Measurements from ENCODE around the gene PLCL1.

Gene PLCL1

GRCh38 chr2:197869041-197869440 is 64.6 kb downstream of the PLCL1 start:
- Histone ChIP-seq H3K9me3 (ENCODE audit: control insufficient read depth, low read length) (no peaks in the 10 kb centered on the region), H3K27me3 (ENCODE audit: control insufficient read depth, insufficient read depth, low read length, poor library complexity, severe bottlenecking) (no peaks in the 10 kb centered on the region)

GRCh38 chr2:197869501-197870111 is 65.2 kb downstream of the PLCL1 start:
- no peak overlapping the region for H3K27ac ChIP-seq (ENCODE audit: insufficient read depth, low read depth, low read length, poor library complexity, severe bottlenecking)
- WGBS, 2 experiments, result 91 to 93% methylated on average over 7 to 8 of the region's 8 CpGs
- no peaks in the 10 kb centered on the region for H3K9me3 ChIP-seq (ENCODE audit: control insufficient read depth, low read length)

More at GRCh38 chr2:197869041-197869440, 64.6 kb downstream of the PLCL1 start:
- Histone ChIP-seq H3K36me3 (ENCODE audit: control insufficient read depth, insufficient read depth, low read length) (no peaks in the 10 kb centered on the region), H3K4me3 (ENCODE audit: insufficient read depth, low read depth, low read length) (no peak overlapping the region), H3K27ac (ENCODE audit: insufficient read depth, low read depth, low read length, poor library complexity, severe bottlenecking) (no peak overlapping the region), H3K4me1 (ENCODE audit: control insufficient read depth, insufficient read depth, low read length) (peaks cover 11% of the 10 kb centered on the region)
- 86 to 100% methylated on average over 1 of the region's 2 CpGs for WGBS, 2 experiments

GRCh38 chr2:197870137-197870536 is 65.7 kb downstream of the PLCL1 start:
- 85 to 88% methylated on average over 2 of the region's 2 CpGs for WGBS, 2 experiments
- H3K27ac ChIP-seq (ENCODE audit: insufficient read depth, low read depth, low read length, poor library complexity, severe bottlenecking), result no peak overlapping the region
- H3K4me1 ChIP-seq (ENCODE audit: control insufficient read depth, insufficient read depth, low read length), result peaks cover 11% of the 10 kb centered on the region
- no peak overlapping the region for H3K4me3 ChIP-seq (ENCODE audit: insufficient read depth, low read depth, low read length)
- H3K9me3 ChIP-seq (ENCODE audit: control insufficient read depth, low read length), result no peaks in the 10 kb centered on the region
- H3K36me3 ChIP-seq (ENCODE audit: control insufficient read depth, insufficient read depth, low read length), result no peaks in the 10 kb centered on the region
- H3K27me3 ChIP-seq (ENCODE audit: control insufficient read depth, insufficient read depth, low read length, poor library complexity, severe bottlenecking), result no peaks in the 10 kb centered on the region

More at GRCh38 chr2:197869501-197870111, 65.2 kb downstream of the PLCL1 start:
- Histone ChIP-seq H3K27me3 (ENCODE audit: control insufficient read depth, insufficient read depth, low read length, poor library complexity, severe bottlenecking) (no peaks in the 10 kb centered on the region), H3K4me3 (ENCODE audit: insufficient read depth, low read depth, low read length) (no peak overlapping the region), H3K36me3 (ENCODE audit: control insufficient read depth, insufficient read depth, low read length) (no peaks in the 10 kb centered on the region), H3K4me1 (ENCODE audit: control insufficient read depth, insufficient read depth, low read length) (peaks cover 11% of the 10 kb centered on the region)

- H3K4me3 ChIP-seq (ENCODE audit: insufficient read depth, low read depth, low read length), result no peak overlapping the region
- 83 to 85% methylated on average over 3 of the region's 3 CpGs for WGBS, 2 experiments
Observed at GRCh38 chr2:197871780-197872456, 67.5 kb downstream of the PLCL1 start.

GRCh38 chr2:197873293-197873701 is 68.9 kb downstream of the PLCL1 start:
- Histone ChIP-seq H3K4me3 (ENCODE audit: insufficient read depth, low read depth, low read length) (no peak overlapping the region), H3K27ac (ENCODE audit: insufficient read depth, low read depth, low read length, poor library complexity, severe bottlenecking) (no peak overlapping the region), H3K36me3 (ENCODE audit: control insufficient read depth, insufficient read depth, low read length) (no peaks in the 10 kb centered on the region), H3K9me3 (ENCODE audit: control insufficient read depth, low read length) (no peaks in the 10 kb centered on the region), H3K27me3 (ENCODE audit: control insufficient read depth, insufficient read depth, low read length, poor library complexity, severe bottlenecking) (no peaks in the 10 kb centered on the region), H3K4me1 (ENCODE audit: control insufficient read depth, insufficient read depth, low read length) (peaks cover 11% of the 10 kb centered on the region)
- WGBS, 2 experiments, result 25 to 40% methylated on average over 4 of the region's 4 CpGs

More at GRCh38 chr2:197871780-197872456, 67.5 kb downstream of the PLCL1 start:
- H3K27me3 ChIP-seq (ENCODE audit: control insufficient read depth, insufficient read depth, low read length, poor library complexity, severe bottlenecking), result no peaks in the 10 kb centered on the region
- H3K27ac ChIP-seq (ENCODE audit: insufficient read depth, low read depth, low read length, poor library complexity, severe bottlenecking), result no peak overlapping the region
- H3K36me3 ChIP-seq (ENCODE audit: control insufficient read depth, insufficient read depth, low read length), result no peaks in the 10 kb centered on the region
- no peaks in the 10 kb centered on the region for H3K9me3 ChIP-seq (ENCODE audit: control insufficient read depth, low read length)
- peaks cover 11% of the 10 kb centered on the region for H3K4me1 ChIP-seq (ENCODE audit: control insufficient read depth, insufficient read depth, low read length)

- no peaks in the 10 kb centered on the region for H3K9me3 ChIP-seq (ENCODE audit: control insufficient read depth, low read length)
- no peak overlapping the region for H3K4me3 ChIP-seq (ENCODE audit: insufficient read depth, low read depth, low read length)
- WGBS, 2 experiments, result no CpG with 5 or more reads among the region's 1 CpG
- no peaks in the 10 kb centered on the region for H3K36me3 ChIP-seq (ENCODE audit: control insufficient read depth, insufficient read depth, low read length)
- no peak overlapping the region for H3K27ac ChIP-seq (ENCODE audit: insufficient read depth, low read depth, low read length, poor library complexity, severe bottlenecking)
- no peaks in the 10 kb centered on the region for H3K27me3 ChIP-seq (ENCODE audit: control insufficient read depth, insufficient read depth, low read length, poor library complexity, severe bottlenecking)
- peaks cover 11% of the 10 kb centered on the region for H3K4me1 ChIP-seq (ENCODE audit: control insufficient read depth, insufficient read depth, low read length)
Observed at GRCh38 chr2:197875763-197876162, 71.4 kb downstream of the PLCL1 start.

GRCh38 chr2:197876524-197876923 is 72.1 kb downstream of the PLCL1 start:
- Histone ChIP-seq H3K9me3 (ENCODE audit: control insufficient read depth, low read length) (no peaks in the 10 kb centered on the region), H3K4me1 (ENCODE audit: control insufficient read depth, insufficient read depth, low read length) (peaks cover 11% of the 10 kb centered on the region), H3K36me3 (ENCODE audit: control insufficient read depth, insufficient read depth, low read length) (no peaks in the 10 kb centered on the region), H3K4me3 (ENCODE audit: insufficient read depth, low read depth, low read length) (no peak overlapping the region), H3K27ac (ENCODE audit: insufficient read depth, low read depth, low read length, poor library complexity, severe bottlenecking) (no peak overlapping the region), H3K27me3 (ENCODE audit: control insufficient read depth, insufficient read depth, low read length, poor library complexity, severe bottlenecking) (no peaks in the 10 kb centered on the region)
- 90 to 93% methylated on average over 1 of the region's 1 CpG for WGBS, 2 experiments

- no peaks in the 10 kb centered on the region for H3K27me3 ChIP-seq (ENCODE audit: control insufficient read depth, insufficient read depth, low read length, poor library complexity, severe bottlenecking)
- H3K27ac ChIP-seq (ENCODE audit: insufficient read depth, low read depth, low read length, poor library complexity, severe bottlenecking), result no peak overlapping the region
- no peak overlapping the region for H3K4me3 ChIP-seq (ENCODE audit: insufficient read depth, low read depth, low read length)
- no peaks in the 10 kb centered on the region for H3K36me3 ChIP-seq (ENCODE audit: control insufficient read depth, insufficient read depth, low read length)
- peaks cover 7% of the 10 kb centered on the region for H3K4me1 ChIP-seq (ENCODE audit: control insufficient read depth, insufficient read depth, low read length)
- 100% methylated on average over 1 of the region's 1 CpG; no CpG with 5 or more reads in 1 of the 2 experiments for WGBS, 2 experiments
- no peaks in the 10 kb centered on the region for H3K9me3 ChIP-seq (ENCODE audit: control insufficient read depth, low read length)
Observed at GRCh38 chr2:197877038-197877437, 72.6 kb downstream of the PLCL1 start.

GRCh38 chr2:197878792-197879191 is 74.4 kb downstream of the PLCL1 start:
- H3K27ac ChIP-seq (ENCODE audit: insufficient read depth, low read depth, low read length, poor library complexity, severe bottlenecking), result no peak overlapping the region
- no peaks in the 10 kb centered on the region for H3K36me3 ChIP-seq (ENCODE audit: control insufficient read depth, insufficient read depth, low read length)
- no peak overlapping the region for H3K4me3 ChIP-seq (ENCODE audit: insufficient read depth, low read depth, low read length)
- no peaks in the 10 kb centered on the region for H3K27me3 ChIP-seq (ENCODE audit: control insufficient read depth, insufficient read depth, low read length, poor library complexity, severe bottlenecking)
- H3K9me3 ChIP-seq (ENCODE audit: control insufficient read depth, low read length), result no peaks in the 10 kb centered on the region
- no peaks in the 10 kb centered on the region for H3K4me1 ChIP-seq (ENCODE audit: control insufficient read depth, insufficient read depth, low read length)
- 77 to 81% methylated on average over 1 of the region's 1 CpG for whole genome bisulfite sequencing, 2 experiments

- Histone ChIP-seq H3K27ac (ENCODE audit: insufficient read depth, low read depth, low read length, poor library complexity, severe bottlenecking) (no peak overlapping the region), H3K36me3 (ENCODE audit: control insufficient read depth, insufficient read depth, low read length) (no peaks in the 10 kb centered on the region), H3K4me1 (ENCODE audit: control insufficient read depth, insufficient read depth, low read length) (no peaks in the 10 kb centered on the region), H3K4me3 (ENCODE audit: insufficient read depth, low read depth, low read length) (no peak overlapping the region), H3K27me3 (ENCODE audit: control insufficient read depth, insufficient read depth, low read length, poor library complexity, severe bottlenecking) (no peaks in the 10 kb centered on the region), H3K9me3 (ENCODE audit: control insufficient read depth, low read length) (no peaks in the 10 kb centered on the region)
- 100% methylated on average over 3 of the region's 3 CpGs for WGBS, 2 experiments
Observed at GRCh38 chr2:197879812-197880408, 75.5 kb downstream of the PLCL1 start.

All from ectodermal cell (in vitro differentiated cells).